Transverse colon (tissue), 4 donors: ENCODE data around the gene RBM23.

Experiments
- POLR2AphosphoS5 ChIP-seq, 3 donors: sonication (generic); formaldehyde crosslinking; IDR thresholded peaks; one replicate each; pipeline ENCODE4 v1.6.1; 2016; ENCODE audit warnings: antibody characterized with exemption in 3 of 3
- TF ChIP-seq, protein P1 (sequence below), 5 experiments: fragments of 200-600 bp in 3 of 5; fragments of 450-650 bp in 2 of 5; sonication (generic) in 3 of 5; IDR thresholded peaks; 1 replicate in 2 of 5; 2 replicates in 3 of 5; pipeline ENCODE4 v1.5.1; 2016 to 2017; ENCODE audit warnings: antibody characterized with exemption in 5 of 5, inconsistent platforms in 3 of 5, mild to moderate bottlenecking in 2 of 5, moderate library complexity in 1 of 5

DNA sequence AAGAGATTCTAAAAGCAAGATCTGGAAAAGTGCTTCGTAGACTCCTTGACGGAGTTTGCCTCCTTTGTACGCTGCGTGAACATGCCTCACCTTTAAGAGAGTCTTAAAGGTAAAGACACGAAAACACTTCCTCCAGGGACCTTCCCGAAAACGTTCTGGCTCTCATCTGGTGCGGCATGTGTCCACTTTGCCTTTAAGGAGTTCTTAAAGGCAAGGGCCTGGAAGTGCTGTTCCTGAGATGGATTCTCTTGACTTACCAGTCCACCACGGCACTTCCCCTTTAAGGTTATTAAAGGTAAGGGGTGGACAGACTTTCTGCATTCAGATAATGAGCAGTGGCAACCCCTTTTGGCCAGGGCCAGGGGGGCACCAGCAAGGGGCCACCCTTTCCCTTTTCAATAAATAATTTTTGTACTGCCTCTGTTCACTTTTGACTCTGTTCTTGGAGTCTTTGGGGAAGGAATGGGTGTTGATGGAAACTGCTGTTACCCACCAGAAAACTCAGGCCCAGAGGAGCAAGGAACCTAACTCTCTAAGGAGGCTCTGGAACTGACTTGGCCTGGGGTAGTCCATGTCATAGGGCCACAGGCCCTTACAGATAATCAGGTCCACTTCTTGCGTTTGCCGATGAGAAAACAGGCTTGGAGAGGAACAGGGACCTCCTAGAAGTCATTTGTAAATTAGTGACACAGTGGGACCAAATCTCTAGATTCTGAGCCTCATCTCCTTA lies 31.5 kb downstream of the RBM23 start:
- TF ChIP-seq, protein P1, sequence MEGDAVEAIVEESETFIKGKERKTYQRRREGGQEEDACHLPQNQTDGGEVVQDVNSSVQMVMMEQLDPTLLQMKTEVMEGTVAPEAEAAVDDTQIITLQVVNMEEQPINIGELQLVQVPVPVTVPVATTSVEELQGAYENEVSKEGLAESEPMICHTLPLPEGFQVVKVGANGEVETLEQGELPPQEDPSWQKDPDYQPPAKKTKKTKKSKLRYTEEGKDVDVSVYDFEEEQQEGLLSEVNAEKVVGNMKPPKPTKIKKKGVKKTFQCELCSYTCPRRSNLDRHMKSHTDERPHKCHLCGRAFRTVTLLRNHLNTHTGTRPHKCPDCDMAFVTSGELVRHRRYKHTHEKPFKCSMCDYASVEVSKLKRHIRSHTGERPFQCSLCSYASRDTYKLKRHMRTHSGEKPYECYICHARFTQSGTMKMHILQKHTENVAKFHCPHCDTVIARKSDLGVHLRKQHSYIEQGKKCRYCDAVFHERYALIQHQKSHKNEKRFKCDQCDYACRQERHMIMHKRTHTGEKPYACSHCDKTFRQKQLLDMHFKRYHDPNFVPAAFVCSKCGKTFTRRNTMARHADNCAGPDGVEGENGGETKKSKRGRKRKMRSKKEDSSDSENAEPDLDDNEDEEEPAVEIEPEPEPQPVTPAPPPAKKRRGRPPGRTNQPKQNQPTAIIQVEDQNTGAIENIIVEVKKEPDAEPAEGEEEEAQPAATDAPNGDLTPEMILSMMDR (IDR thresholded peaks at IDR 0.05) = no peak
- peak in 1 of 3 donors; percentile 19 for TF ChIP-seq POLR2AphosphoS5 (IDR thresholded peaks at IDR 0.05)
